Colonic mucosa (tissue), 4 donors: ENCODE measurements around the gene LRRTM3. TPM values are rescaled to one million over a fixed set of nuclear protein-coding genes. Genes with fewer than 3 reads are reported as not detected.

Experiments used
- DNase-seq: peaks from one replicate; pipeline ENCODE4 v3.0.0-alpha.2; 2020
- H3K27ac ChIP-seq: fragments of 200-600 bp; one replicate; pipeline ENCODE4 v1.8.0; 2021
- H3K27me3 ChIP-seq: fragments of 200-600 bp; one replicate; pipeline ENCODE4 v1.8.0; 2021
- H3K36me3 ChIP-seq: fragments of 200-600 bp; one replicate; pipeline ENCODE4 v1.8.0; 2021
- H3K4me1 ChIP-seq: fragments of 200-600 bp; one replicate; pipeline ENCODE4 v1.8.0; 2021; ENCODE audit warnings: mild to moderate bottlenecking
- H3K4me3 ChIP-seq: fragments of 200-600 bp; one replicate; pipeline ENCODE4 v1.8.0; 2021
- H3K9ac ChIP-seq, 2 donors: one replicate each; pipeline ENCODE4 v1.7.0; 2013; ENCODE audit warnings: control low read depth in 2 of 2, low read depth in 2 of 2, low read length in 2 of 2
- H3K9me3 ChIP-seq: fragments of 200-600 bp; one replicate; pipeline ENCODE4 v1.8.0; 2021
- intact Hi-C: fragments of 100-400 bp; cut with DNase I; formaldehyde crosslinking; loops from one replicate; pipeline ENCODE4 v1.14.1; 2022
- total RNA-seq, 2 donors: library from RNA; stranded (reverse); fragmentation: NEBNext Ultra II Directional in 1 of 2; extraction: Animal tissue kit (Norgen Biotek cat#: 25700) in 1 of 2; gene quantifications; one replicate each; pipeline ENCODE4 v1.2.1, GENCODE V29; 2021
- TF ChIP-seq, protein P1 (sequence below): fragments of 200-600 bp; IDR thresholded peaks from one replicate; pipeline ENCODE4 v1.8.0; 2022; ENCODE audit warnings: antibody characterized with exemption, mild to moderate bottlenecking
- donor health status: healthy.
- donor health status: DM: no; HTN: no; CAD: no.
- donor health status: DM: no; HTN: no; CAD: no.

LRRTM3 gene
- total RNA-seq, 2 donors from 2014 or later, result not detected

DNA sequence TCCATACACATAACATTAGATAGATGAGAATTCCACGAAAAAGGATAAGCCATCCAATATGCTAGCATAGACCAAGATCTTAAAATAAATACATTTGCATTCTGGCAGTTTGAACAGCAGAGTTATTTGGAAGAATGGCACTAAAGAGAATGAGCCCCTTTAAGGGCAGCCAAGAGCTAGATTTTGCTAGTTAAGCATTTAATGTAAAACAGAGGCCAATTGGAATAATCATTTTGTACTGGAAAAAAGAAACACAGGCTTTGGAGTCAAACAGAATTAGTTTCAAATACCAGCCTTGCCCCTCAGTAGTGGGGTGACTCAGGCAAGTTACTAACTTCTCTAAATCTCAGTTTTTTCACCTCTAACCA, 56.2 kb downstream of the LRRTM3 start:
- H3K27me3 ChIP-seq, result no peaks in the 10 kb centered on the region
- no peaks in the 10 kb centered on the region for H3K4me1 ChIP-seq
- intact Hi-C loops, result no loop called here
- DNase-seq, result no peak
- no peak overlapping the region for H3K4me3 ChIP-seq
- H3K36me3 ChIP-seq, result no peaks in the 10 kb centered on the region
- TF ChIP-seq, protein P1, sequence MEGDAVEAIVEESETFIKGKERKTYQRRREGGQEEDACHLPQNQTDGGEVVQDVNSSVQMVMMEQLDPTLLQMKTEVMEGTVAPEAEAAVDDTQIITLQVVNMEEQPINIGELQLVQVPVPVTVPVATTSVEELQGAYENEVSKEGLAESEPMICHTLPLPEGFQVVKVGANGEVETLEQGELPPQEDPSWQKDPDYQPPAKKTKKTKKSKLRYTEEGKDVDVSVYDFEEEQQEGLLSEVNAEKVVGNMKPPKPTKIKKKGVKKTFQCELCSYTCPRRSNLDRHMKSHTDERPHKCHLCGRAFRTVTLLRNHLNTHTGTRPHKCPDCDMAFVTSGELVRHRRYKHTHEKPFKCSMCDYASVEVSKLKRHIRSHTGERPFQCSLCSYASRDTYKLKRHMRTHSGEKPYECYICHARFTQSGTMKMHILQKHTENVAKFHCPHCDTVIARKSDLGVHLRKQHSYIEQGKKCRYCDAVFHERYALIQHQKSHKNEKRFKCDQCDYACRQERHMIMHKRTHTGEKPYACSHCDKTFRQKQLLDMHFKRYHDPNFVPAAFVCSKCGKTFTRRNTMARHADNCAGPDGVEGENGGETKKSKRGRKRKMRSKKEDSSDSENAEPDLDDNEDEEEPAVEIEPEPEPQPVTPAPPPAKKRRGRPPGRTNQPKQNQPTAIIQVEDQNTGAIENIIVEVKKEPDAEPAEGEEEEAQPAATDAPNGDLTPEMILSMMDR, result no peak
- no peak overlapping the region for H3K9ac ChIP-seq
- no peaks in the 10 kb centered on the region for H3K9me3 ChIP-seq
- H3K27ac ChIP-seq, result no peak overlapping the region

DNA sequence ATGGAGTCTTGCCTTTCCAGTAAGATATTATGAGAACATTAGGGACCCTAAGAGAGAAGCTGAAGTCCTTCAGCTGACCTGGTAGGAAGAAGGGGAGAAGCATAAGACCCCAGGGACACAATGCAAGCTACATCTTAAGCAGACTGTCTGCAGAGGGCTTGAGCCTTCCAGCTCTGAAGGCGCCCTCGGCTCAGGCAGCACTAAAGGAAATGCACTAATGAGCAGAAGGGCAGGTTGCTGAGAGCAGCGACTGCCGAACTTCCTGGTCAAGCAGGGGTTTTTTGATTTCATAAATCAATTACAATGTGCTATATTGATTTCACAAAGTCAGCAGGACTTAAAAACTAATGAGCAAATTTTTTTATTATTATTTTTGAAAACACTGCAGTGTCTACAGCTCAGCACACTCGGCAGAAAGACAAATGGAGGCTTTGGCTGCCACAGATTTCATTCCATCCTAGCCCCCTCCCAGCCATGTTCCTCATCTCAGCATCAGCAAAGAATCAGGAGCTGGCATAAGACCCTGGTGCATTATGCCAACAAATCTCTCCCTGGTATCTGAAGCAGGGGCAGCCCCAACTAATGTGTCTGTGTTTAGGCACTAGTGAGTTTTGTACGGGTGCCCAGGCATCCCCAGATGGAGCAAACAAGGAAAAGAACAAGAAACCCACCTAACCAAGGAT, 57.1 kb downstream of the LRRTM3 start:
- Histone ChIP-seq H3K27ac (no peak overlapping the region), H3K36me3 (no peaks in the 10 kb centered on the region), H3K4me3 (no peak overlapping the region), H3K27me3 (no peaks in the 10 kb centered on the region), H3K9me3 (no peaks in the 10 kb centered on the region), H3K4me1 (no peaks in the 10 kb centered on the region), H3K9ac (no peak overlapping the region)
- intact Hi-C loops, result no loop called here
- DNase-seq, result no peak
- TF ChIP-seq, protein P1, result no peak

GRCh38 chr10:66983475-66983818, 57.6 kb downstream of the LRRTM3 start:
- Histone ChIP-seq H3K4me3 (no peak overlapping the region), H3K4me1 (no peaks in the 10 kb centered on the region), H3K27me3 (no peaks in the 10 kb centered on the region), H3K9ac (no peak overlapping the region), H3K9me3 (no peaks in the 10 kb centered on the region), H3K36me3 (no peaks in the 10 kb centered on the region), H3K27ac (no peak overlapping the region)
- intact Hi-C loops, result no loop called here
- no peak for DNase-seq
- TF ChIP-seq, protein P1, result no peak

GRCh38 chr10:66990143-66990830, 64.5 kb downstream of the LRRTM3 start:
- TF ChIP-seq, protein P1, result no peak
- no peaks in the 10 kb centered on the region for H3K27me3 ChIP-seq
- H3K9me3 ChIP-seq, result no peaks in the 10 kb centered on the region
- H3K4me3 ChIP-seq, result no peak overlapping the region
- H3K9ac ChIP-seq, result no peak overlapping the region
- no peak overlapping the region for H3K27ac ChIP-seq
- H3K4me1 ChIP-seq, result no peaks in the 10 kb centered on the region
- no peak for DNase-seq
- no peaks in the 10 kb centered on the region for H3K36me3 ChIP-seq
- intact Hi-C loops, result no loop called here

GRCh38 chr10:66996996-66997395, 71.2 kb downstream of the LRRTM3 start:
- no peaks in the 10 kb centered on the region for H3K36me3 ChIP-seq
- no peak for DNase-seq

More at GRCh38 chr10:66996996-66997395, 71.2 kb downstream of the LRRTM3 start:
- H3K4me1 ChIP-seq, result no peaks in the 10 kb centered on the region
- no peak overlapping the region for H3K9ac ChIP-seq
- H3K4me3 ChIP-seq, result no peak overlapping the region
- intact Hi-C loops, result no loop called here
- TF ChIP-seq, protein P1, result no peak
- H3K27me3 ChIP-seq, result no peaks in the 10 kb centered on the region
- no peaks in the 10 kb centered on the region for H3K9me3 ChIP-seq
- H3K27ac ChIP-seq, result no peak overlapping the region
